Measurements from ENCODE around the gene ZDHHC7.

DNA sequence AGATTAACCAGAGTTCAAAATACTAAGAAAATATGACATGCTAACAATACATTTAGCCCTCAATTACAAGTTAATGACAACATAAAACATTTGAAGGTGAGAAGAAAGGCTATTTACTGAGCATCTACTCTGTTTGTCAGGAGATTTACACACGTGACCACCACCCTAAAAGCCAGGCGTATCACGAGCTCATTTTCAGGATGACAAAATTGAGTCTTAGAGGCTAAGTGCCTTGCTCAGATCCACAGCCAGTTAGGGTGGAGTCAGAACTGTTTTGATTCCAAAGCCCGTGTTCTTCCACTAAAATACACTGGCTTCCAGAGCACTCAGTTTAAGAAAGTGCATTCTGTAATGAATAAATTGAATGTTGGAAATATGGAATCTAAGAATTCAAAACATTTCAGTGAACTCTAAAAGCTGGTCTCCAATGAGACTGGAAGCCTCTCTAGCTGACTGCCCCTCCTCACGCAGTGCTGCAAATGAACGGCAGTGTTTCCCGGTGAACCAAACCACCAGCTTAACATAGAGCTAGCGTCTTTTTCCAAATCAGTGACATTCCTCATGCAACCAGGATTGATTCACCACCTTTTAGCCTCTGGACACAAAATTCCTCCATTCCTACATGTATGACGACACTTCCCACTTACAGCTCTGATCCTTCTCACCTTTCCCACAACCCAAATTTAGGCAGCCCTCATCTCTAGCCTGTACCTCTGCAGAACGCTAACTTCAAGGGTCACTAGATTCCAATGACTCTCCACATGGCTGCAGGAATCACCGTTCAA lies 5.9 kb downstream of the ZDHHC7 start:
- TF ChIP-seq, protein P1, sequence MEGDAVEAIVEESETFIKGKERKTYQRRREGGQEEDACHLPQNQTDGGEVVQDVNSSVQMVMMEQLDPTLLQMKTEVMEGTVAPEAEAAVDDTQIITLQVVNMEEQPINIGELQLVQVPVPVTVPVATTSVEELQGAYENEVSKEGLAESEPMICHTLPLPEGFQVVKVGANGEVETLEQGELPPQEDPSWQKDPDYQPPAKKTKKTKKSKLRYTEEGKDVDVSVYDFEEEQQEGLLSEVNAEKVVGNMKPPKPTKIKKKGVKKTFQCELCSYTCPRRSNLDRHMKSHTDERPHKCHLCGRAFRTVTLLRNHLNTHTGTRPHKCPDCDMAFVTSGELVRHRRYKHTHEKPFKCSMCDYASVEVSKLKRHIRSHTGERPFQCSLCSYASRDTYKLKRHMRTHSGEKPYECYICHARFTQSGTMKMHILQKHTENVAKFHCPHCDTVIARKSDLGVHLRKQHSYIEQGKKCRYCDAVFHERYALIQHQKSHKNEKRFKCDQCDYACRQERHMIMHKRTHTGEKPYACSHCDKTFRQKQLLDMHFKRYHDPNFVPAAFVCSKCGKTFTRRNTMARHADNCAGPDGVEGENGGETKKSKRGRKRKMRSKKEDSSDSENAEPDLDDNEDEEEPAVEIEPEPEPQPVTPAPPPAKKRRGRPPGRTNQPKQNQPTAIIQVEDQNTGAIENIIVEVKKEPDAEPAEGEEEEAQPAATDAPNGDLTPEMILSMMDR (IDR thresholded peaks at IDR 0.05): no peak
- TF ChIP-seq POLR2A (IDR thresholded peaks at IDR 0.05): no peak

All from body of pancreas (tissue), 4 donors.